ENCODE results near the gene TMEM151B.

TMEM151B gene

DNA sequence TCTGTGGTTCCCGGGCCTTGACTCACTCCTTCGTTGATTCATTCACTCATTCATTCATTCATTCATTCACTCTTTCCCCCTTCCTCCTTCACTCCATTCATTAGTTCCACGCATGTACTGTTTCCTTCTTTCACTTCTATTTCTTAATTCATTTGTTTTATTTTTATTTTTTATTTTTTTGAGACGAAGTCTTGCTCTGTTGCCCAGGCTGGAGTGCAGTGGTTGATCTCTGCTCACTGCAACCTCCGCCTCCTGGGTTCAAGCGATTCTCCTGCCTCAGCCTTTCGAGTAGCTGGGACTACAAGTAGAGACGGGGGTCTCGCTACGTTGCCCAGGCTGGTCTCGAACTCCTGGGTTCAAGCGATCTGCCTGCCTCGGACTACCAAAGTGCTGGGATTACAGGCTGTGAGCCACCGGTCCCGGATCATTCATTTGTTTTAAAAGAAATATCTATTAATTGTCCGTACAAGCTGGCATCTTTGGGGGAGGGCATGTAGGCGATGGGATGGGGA is 4.5 kb upstream of the TMEM151B start:
- no peak for DNase-seq

DNA sequence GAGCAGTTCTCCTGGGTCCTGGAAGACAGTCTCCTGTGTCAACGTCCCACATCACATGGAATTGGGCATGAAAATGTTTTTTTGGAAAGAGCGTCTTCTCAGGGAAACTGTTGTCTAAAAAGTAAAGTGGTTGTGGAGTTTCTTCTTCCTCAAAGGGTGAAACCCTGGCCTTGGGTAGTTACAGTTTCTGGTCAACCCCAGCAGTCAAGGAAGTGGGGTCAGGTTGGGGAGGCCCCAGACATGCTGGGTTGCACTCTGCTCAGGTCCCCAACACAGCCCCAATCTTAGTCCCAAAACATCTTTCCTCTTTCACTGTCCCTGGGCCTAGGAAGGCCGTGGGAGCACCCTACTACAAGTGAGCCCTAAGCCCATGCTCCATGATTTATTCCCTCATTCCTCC is 3.9 kb upstream of the TMEM151B start:
- DNase-seq = no peak

DNA sequence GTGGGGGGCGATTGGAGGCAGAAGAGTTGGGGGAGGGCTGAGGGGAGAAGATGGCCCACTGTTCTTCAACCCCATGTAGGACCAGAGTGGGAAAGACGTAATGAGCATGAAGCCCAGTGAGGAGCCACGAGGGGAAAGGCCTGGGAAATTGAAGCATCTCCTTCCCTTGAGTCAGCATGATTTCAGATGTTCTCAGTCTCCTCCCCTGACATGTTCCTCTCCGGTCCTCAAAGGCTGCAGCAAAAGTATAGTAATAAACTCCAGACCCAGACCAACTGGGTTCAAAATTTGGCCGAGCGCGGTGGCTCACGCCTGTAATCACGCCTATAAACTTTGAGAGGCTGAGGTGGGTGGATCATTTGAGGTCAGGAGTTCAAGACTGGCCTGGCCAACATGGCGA is 3.0 kb upstream of the TMEM151B start:
- no peak for DNase-seq

GRCh38 chr6:44268095-44268628 is 2.1 kb upstream of the TMEM151B start:
- DNase-seq = peak; percentile 30

DNA sequence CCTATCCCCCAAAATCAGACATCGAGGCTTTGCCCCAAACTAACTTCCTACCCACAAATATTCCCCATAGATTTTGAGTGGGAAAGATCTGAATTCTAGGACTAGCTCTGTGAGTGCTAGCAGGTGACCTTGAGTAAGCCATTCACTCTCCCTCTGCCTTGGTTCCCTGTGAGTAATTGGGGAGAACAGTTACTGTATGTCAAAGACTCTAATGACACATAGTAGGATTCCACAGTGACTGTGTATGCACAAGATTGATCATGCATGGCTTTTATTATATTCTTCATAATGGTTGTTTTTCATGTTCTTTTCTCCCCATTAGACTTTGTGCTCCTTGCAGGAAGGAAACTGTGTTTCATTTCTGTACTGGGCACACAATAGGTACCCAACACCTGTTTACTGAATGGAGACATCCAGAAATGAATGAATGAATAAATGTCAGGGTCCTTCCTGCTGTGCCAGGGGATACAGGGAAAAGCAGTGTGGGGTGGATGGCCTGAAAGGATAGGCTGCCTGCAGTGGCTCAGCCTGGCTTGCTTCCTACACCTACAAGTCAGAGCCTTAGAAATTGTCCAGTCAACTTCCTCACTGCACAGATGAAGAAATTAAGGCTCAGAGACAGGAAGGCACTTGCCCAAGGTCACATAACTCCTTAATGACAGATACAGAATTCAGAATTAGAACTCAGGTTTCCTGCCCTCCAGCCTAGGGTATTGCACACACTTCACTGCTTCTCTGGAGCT is 901 bp upstream of the TMEM151B start:
- no peak for DNase-seq

GRCh38 chr6:44270526-44271405 is 516 bp downstream of the TMEM151B start:
- peak; percentile 26 for DNase-seq

- DNase-seq = no peak
Observed at GRCh38 chr6:44271406-44271723, 1.1 kb downstream of the TMEM151B start.

DNA sequence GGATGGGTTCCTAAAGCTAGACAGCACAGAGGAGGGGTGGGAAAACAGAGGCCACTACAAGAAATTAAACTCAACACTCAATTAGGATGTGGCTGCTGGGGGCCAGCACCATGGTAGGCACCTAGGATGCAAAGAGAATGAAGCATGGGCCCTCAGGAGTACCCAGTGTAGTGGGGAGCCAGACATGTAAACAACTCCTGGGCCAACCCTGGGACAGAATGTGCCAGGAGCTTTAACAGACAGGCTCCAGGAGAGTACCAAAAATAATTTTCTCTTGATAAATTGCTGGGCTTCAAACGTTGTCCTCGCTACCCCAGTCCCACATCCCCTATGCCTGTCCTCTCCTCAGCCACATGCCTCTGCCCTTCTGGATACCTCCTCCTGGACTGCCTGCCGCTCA is 1.7 kb downstream of the TMEM151B start:
- no peak for DNase-seq

DNA sequence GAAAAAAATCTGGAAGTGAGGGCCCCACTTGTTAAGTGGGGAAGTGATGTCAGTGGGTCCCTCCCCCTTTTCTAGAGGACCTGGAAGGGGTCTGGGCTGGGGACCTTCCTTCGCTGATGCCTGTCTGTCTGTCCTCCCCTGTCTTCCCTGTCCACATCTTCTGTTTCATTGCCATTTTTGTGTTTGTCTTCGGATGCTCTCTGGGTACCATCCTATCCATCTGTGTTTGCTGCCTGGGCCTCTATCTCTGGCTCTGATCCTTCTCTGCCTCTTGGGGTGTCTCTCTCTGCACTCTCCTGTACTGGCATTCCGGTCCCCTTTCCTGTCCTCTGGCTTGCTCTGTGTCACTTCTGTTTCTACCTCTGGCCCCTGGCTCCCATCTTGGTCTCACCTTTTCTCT is 2.3 kb downstream of the TMEM151B start:
- no peak for DNase-seq

- no peak for DNase-seq
Observed at GRCh38 chr6:44272999-44273566, 2.8 kb downstream of the TMEM151B start.

DNA sequence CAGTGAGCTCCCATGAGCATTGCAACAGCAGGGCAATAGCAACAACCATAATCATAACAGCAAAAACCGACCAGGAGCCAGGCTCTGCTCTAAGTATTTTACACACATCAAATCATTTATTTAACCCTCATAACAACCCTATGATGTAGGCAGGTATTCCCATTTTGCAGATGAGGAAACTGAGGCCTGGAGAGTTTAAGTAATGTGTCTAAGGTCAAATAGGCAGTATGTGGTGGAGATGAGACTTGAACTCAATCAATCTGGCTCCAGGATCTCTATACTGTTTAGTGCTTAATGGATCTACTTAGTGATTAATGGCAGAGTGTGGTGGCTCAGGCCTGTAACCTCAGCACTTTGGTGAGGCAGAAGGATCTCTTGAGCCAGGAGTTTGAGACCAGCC is 3.4 kb downstream of the TMEM151B start:
- DNase-seq = no peak

GRCh38 chr6:44275271-44275748 is 5.1 kb downstream of the TMEM151B start:
- no peak for DNase-seq

DNA sequence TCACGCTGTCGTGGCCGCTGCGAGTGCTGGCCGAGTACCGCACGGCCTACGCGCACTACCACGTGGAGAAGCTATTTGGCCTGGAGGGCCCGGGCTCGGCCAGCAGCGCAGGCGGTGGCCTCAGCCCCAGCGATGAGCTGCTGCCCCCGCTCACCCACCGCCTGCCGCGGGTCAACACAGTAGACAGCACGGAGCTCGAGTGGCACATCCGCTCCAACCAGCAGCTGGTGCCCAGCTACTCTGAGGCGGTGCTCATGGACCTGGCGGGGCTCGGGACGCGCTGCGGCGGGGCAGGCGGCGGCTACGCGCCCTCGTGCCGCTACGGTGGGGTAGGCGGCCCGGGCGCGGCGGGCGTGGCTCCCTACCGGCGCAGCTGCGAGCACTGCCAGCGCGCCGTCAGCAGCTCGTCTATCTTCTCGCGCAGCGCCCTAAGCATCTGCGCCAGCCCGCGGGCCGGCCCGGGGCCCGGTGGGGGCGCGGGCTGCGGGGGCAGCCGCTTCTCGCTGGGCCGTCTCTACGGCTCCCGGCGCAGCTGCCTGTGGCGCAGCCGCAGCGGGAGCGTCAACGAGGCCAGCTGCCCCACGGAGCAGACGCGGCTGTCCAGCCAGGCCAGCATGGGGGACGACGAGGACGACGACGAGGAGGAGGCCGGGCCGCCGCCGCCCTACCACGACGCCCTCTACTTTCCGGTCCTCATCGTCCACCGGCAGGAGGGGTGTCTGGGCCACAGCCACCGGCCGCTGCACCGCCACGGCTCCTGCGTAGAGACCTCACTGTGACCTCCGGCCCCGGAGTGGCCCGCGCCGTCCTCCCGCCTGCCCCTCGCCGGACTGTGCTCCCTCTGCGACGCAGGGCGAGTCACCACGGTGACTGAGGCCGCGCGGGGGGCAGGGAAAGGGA is 5.7 kb downstream of the TMEM151B start:
- DNase-seq = no peak

DNA sequence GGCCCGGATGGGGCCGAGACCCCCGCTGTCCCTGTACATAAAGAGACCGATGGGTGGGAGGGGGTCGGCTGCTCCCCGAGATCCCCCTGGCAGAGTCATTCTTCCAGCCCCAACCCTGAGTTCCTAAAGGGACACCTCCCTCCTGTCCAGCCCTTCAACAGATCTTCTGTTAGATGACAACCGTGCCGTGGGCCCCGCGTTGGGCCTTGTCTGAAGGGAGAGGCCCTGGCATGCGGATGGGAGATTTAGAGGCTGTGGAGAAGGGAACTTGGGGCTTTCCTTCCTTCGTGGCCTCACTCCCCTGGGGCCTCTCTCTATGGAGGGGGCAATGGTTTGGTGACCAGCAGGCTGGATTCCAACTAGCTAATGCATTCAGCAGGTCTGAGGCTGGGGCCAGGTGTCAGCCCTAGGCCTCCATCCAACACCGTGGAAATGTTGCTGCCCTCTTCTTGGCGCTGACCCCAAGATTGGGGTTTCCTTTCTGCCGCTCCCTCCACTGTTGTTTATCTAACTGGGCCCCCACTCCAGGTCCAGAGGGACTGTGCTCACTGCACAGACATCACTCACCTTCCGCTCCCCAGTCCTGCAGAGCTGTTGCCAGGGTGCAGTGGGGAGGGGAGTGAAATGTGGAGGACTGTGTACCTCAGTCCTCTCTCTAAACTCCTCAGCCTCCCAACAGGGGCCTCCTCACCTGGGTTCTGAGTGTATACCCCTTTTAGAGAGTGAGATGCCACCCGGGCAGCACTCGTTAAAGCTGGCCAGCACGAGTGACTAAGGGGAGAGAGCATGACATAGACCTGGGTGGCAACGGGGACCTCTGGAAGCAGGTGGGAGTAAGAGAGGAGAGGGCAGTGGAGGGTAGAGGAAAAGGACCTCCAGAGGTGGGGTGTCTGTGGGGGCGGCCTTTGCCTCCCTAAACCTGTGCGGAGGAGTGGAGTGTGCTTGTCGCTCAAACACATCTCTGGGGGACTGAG is 6.7 kb downstream of the TMEM151B start:
- no peak for DNase-seq

- DNase-seq = no peak
Observed at GRCh38 chr6:44277763-44278162, 7.5 kb downstream of the TMEM151B start.

DNA sequence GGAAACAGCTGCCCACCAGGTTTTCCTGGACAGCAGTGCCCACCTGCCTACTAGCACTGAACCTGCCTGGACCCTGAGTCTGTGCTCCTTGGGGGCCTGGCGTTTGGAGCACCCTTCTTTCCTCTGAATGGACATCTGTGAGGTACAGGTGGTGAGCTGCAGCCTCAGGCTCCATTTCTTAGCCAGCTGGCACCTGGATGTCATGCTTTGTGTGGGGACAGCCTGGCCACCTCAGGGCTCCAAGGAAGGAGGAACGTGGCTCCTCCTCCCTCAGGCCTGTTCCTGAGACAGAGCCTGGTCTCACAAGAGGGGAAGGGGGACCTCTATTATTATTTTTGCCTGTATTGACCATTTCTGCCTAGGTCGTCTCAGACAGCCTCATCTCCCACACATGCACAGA is 8.1 kb downstream of the TMEM151B start:
- DNase-seq = no peak

GRCh38 chr6:44278774-44279697 is 8.8 kb downstream of the TMEM151B start:
- DNase-seq = no peak

- no peak for DNase-seq
Observed at GRCh38 chr6:44284121-44284520, 13.9 kb downstream of the TMEM151B start.

DNA sequence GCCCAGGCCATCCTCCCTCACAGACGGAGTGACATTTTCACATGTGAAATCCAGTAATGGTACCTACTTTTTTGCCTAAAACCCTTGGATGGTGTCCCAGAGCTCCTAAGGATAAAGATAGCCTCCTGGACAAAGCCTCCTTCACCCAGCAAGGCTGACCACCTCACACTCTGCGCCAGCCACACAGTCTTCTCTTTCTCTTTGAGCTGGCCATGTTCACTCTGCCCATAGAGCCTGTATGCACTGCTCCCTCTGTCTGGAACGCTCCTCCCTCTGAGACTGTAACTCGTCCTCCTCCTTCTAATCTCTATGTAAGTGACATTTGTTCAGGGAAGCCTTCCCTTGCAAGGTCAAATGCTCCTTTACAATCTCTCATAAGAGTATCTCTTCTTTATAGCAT is 14.6 kb downstream of the TMEM151B start:
- DNase-seq = no peak
